ENCODE measurements around the gene MBP. TPM values are rescaled to one million over a fixed set of nuclear protein-coding genes. Genes with fewer than 3 reads are reported as not detected.

MBP gene
- total and polyA plus RNA-seq, 2 of the 4 experiments (the other 2 are of a cell fraction), result 0.72 to 0.90 TPM

- no peaks in the 10 kb centered on the region for H3K27me3 ChIP-seq (ENCODE audit: control insufficient read depth, insufficient read depth, low read length)
- peak overlapping the region; percentile 76 for H3K14ac ChIP-seq (replicated peaks; ENCODE audit: low read depth, low read length)
- H4K91ac ChIP-seq (ENCODE audit: insufficient read depth, low read depth, low read length), result peak overlapping the region; percentile 90
- ChIA-PET CTCF (interaction anchor here (0.6 kb wide), 2 partner anchors 104 to 117 kb away, joined by 3 read pairs; no protein-coding TSS in a partner anchor), POLR2A (ENCODE audit: unreplicated experiment) (no interaction called here)
- H4K8ac ChIP-seq (ENCODE audit: low read depth in 2 of 2, low read length in 2 of 2), result peak overlapping the region; percentile 19 to 83
- no peaks in the 10 kb centered on the region for H4K20me1 ChIP-seq (ENCODE audit: insufficient read depth, low read length)
- dilution Hi-C loops (cut with HindIII; ENCODE audit: low sequenced_read_pairs, unreplicated experiment), result no loop called here
- no peak for ATAC-seq (ENCODE audit: low read depth)
- peak overlapping the region; percentile 89 for H2BK15ac ChIP-seq (ENCODE audit: low read depth, low read length)
- H3K9me3 ChIP-seq (ENCODE audit: control insufficient read depth, insufficient read depth, low read length), result no peaks in the 10 kb centered on the region
- TF ChIP-seq FOS (IDR thresholded peaks at IDR 0.05; ENCODE audit: low read depth, low read length), result no peak
- no peak for TF ChIP-seq MAZ (IDR thresholded peaks at IDR 0.05; ENCODE audit: borderline replicate concordance, low read depth, low read length)
- TF ChIP-seq CTCF (conservative IDR thresholded peaks at IDR 0.05; ENCODE audit: low read depth, low read length), result no peak
- peaks cover 0 to 26% of the 10 kb centered on the region in 2 experiments; a peak in 2 of 4 replicates for H3K79me1 ChIP-seq (ENCODE audit: low read depth in 1 of 2, low read length in 2 of 2)
- in situ Hi-C loops (cut with MboI; ENCODE audit: low sequenced_read_pairs), result loop anchor here (25.0 kb wide), 1 partner anchor 645 kb away; no protein-coding TSS in a partner anchor
- peak overlapping the region; percentile 85; the same call in 1 of the 2 replicates for H3K23ac ChIP-seq (ENCODE audit: low read depth, low read length)
- peaks cover 26% of the 10 kb centered on the region for H3K9me1 ChIP-seq (ENCODE audit: insufficient read depth, low read length)
- no peak overlapping the region for H2AK9ac ChIP-seq (replicated peaks; ENCODE audit: low read depth, low read length, poor library complexity)
- peak overlapping the region; percentile 83 for H2BK5ac ChIP-seq (ENCODE audit: low read depth, low read length, poor library complexity, severe bottlenecking)
- H2BK120ac ChIP-seq (ENCODE audit: low read depth, low read length), result peak overlapping the region; percentile 89
- intact Hi-C loops (cut with micrococcal nuclease), result loop anchor here (10.0 kb wide), 1 partner anchor 272 kb away; no protein-coding TSS in a partner anchor
- BruUV-seq (replicated peaks), result no TSS peak
- peak overlapping the region; percentile 85 for H2BK20ac ChIP-seq (ENCODE audit: low read depth, low read length)
- peak overlapping the region; percentile 6 for H2AFZ ChIP-seq (replicated peaks; ENCODE audit: low read length, poor library complexity)
- peak overlapping the region; percentile 93 for H3K4ac ChIP-seq (ENCODE audit: low read depth, low read length)
- peak overlapping the region; percentile 47; the same call in 1 of the 2 replicates for H3K9ac ChIP-seq (ENCODE audit: low read depth, low read length)
- no peak for DNase-seq
- H3K4me2 ChIP-seq (ENCODE audit: low read depth, low read length), result no peak overlapping the region; the same call in 1 of the 2 replicates
- peak overlapping the region; percentile 62 for H3K18ac ChIP-seq (ENCODE audit: low read depth, low read length)
- 0 out of 2 replicates have a peak overlapping the region, but pooled peaks have one; percentile 3 for H3K56ac ChIP-seq (ENCODE audit: extremely low read depth, insufficient read depth, low read length)
- H3K27ac ChIP-seq (ENCODE audit: insufficient read depth, low read length), result peak overlapping the region; percentile 96; the same call in 1 of the 2 replicates
- no peaks in the 10 kb centered on the region for H3K36me3 ChIP-seq (ENCODE audit: control insufficient read depth, insufficient read depth, low read length)
- H3K4me1 ChIP-seq (ENCODE audit: control insufficient read depth, insufficient read depth, low read length), result peaks cover 31% of the 10 kb centered on the region
- H3K4me3 ChIP-seq (ENCODE audit: insufficient read depth, low read depth, low read length), result no peak overlapping the region
- WGBS, 2 experiments (ENCODE audit: extremely low coverage in 2 of 2, insufficient read length in 1 of 2), result 72% methylated on average over 3 of the region's 5 CpGs; no CpG with 5 or more reads in 1 of the 2 experiments
- H2AK5ac ChIP-seq (ENCODE audit: low read depth, low read length), result peak overlapping the region; percentile 99
- peak overlapping the region; percentile 97 for H4K5ac ChIP-seq (ENCODE audit: low read depth, low read length)
Measured at GRCh38 chr18:77107292-77107691, 25.3 kb downstream of the MBP start.

Measured in IMR-90 (cell line).